Mesenchymal stem cell (in vitro differentiated cells and primary cell): Measurements from ENCODE around the gene HSP90AB1.

ENCODE experiments used
- DNase-seq: peaks from one replicate; pipeline ENCODE4 v3.0.0-alpha.2; 2013
- H2AFZ ChIP-seq: one replicate; pipeline ENCODE4 v1.6.1; 2013; ENCODE audit warnings: low read depth, mild to moderate bottlenecking, control low read depth, inconsistent platforms, low read length, moderate library complexity
- H2AK5ac ChIP-seq: 2 replicates; pipeline ENCODE4 v1.6.1; 2013; ENCODE audit warnings: low read length, moderate library complexity, mild to moderate bottlenecking, inconsistent platforms; ENCODE audit not compliant: severe bottlenecking
- H2BK120ac ChIP-seq: one replicate; pipeline ENCODE4 v1.6.1; 2013; ENCODE audit warnings: low read depth, mild to moderate bottlenecking, inconsistent platforms, low read length, moderate library complexity
- H2BK12ac ChIP-seq, 2 experiments: one replicate each; pipeline ENCODE4 v1.6.1; 2013; ENCODE audit warnings: inconsistent platforms in 2 of 2, low read length in 2 of 2, mild to moderate bottlenecking in 2 of 2, moderate library complexity in 2 of 2, control low read depth in 1 of 2
- H2BK15ac ChIP-seq: one replicate; pipeline ENCODE4 v1.6.1; 2013; ENCODE audit warnings: mild to moderate bottlenecking, low read depth, inconsistent platforms; ENCODE audit not compliant: poor library complexity, severe bottlenecking
- H2BK5ac ChIP-seq: 2 replicates; pipeline ENCODE4 v1.6.1; 2013; ENCODE audit warnings: low read depth, mild to moderate bottlenecking, low read length, control low read depth, inconsistent platforms; ENCODE audit not compliant: poor library complexity, severe bottlenecking
- H3K14ac ChIP-seq, 2 experiments: one replicate each; pipeline ENCODE4 v1.6.1; 2013; ENCODE audit warnings: inconsistent platforms in 2 of 2, low read length in 2 of 2, control low read depth in 1 of 2, mild to moderate bottlenecking in 1 of 2, moderate library complexity in 1 of 2
- H3K18ac ChIP-seq, 2 experiments: one replicate each; pipeline ENCODE4 v1.6.1; 2013; ENCODE audit warnings: inconsistent platforms in 2 of 2, low read length in 2 of 2, control low read depth in 1 of 2, low read depth in 1 of 2, mild to moderate bottlenecking in 1 of 2
- H3K23ac ChIP-seq, 2 experiments: one replicate each; pipeline ENCODE4 v1.6.1; 2013; ENCODE audit warnings: inconsistent platforms in 2 of 2, low read length in 2 of 2, mild to moderate bottlenecking in 2 of 2, moderate library complexity in 2 of 2, control low read depth in 1 of 2
- H3K27ac ChIP-seq: 2 replicates; pipeline ENCODE4 v1.5.1; 2013; ENCODE audit warnings: mild to moderate bottlenecking, moderate library complexity, low read length, control low read depth, inconsistent platforms; ENCODE audit not compliant: poor library complexity, severe bottlenecking
- H3K27me3 ChIP-seq, 2 experiments: 2 replicates each; pipeline versions ENCODE4 v1.6.1 to v1.7.0; 2013; ENCODE audit warnings: low read length in 2 of 2, mild to moderate bottlenecking in 2 of 2, moderate library complexity in 2 of 2, control low read depth in 1 of 2, inconsistent platforms in 1 of 2; ENCODE audit not compliant: control insufficient read depth in 1 of 2, insufficient read depth in 1 of 2
- H3K36me3 ChIP-seq, 2 experiments: 2 replicates each; pipeline versions ENCODE4 v1.6.1 to v1.7.0; 2013; ENCODE audit warnings: low read length in 2 of 2, control low read depth in 1 of 2, inconsistent platforms in 1 of 2, low read depth in 1 of 2, mild to moderate bottlenecking in 1 of 2; ENCODE audit not compliant: insufficient read depth in 2 of 2, control insufficient read depth in 1 of 2
- H3K4ac ChIP-seq, 2 experiments: one replicate each; pipeline ENCODE4 v1.6.1; 2013; ENCODE audit warnings: inconsistent platforms in 2 of 2, low read length in 2 of 2, mild to moderate bottlenecking in 2 of 2, moderate library complexity in 2 of 2, control low read depth in 1 of 2, low read depth in 1 of 2
- H3K4me1 ChIP-seq: 2 replicates; pipeline ENCODE4 v1.6.1; 2013; ENCODE audit warnings: low read depth, low read length, control low read depth; ENCODE audit not compliant: control insufficient read depth, insufficient read depth
- H3K4me2 ChIP-seq: 2 replicates; pipeline ENCODE4 v1.6.1; 2013; ENCODE audit warnings: low read length, mild to moderate bottlenecking, inconsistent platforms; ENCODE audit not compliant: poor library complexity, severe bottlenecking
- H3K4me3 ChIP-seq, 2 experiments: 2 replicates each; pipeline versions ENCODE4 v1.5.1 to v1.7.0; 2013; ENCODE audit warnings: low read length in 2 of 2, mild to moderate bottlenecking in 2 of 2, control low read depth in 1 of 2, low read depth in 1 of 2; ENCODE audit not compliant: insufficient read depth in 1 of 2
- H3K79me1 ChIP-seq: replicated peaks from 2 replicates; pipeline ENCODE4 v1.6.1; 2013; ENCODE audit warnings: mild to moderate bottlenecking, control low read depth, low read length, inconsistent platforms; ENCODE audit not compliant: poor library complexity, severe bottlenecking
- H3K9ac ChIP-seq: 2 replicates; pipeline ENCODE4 v1.7.0; 2013; ENCODE audit warnings: mild to moderate bottlenecking, low read length, moderate library complexity
- H3K9me3 ChIP-seq: 2 replicates; pipeline ENCODE4 v1.7.0; 2013; ENCODE audit warnings: mild to moderate bottlenecking, low read length; ENCODE audit not compliant: control insufficient read depth
- H4K8ac ChIP-seq: one replicate; pipeline ENCODE4 v1.6.1; 2013; ENCODE audit warnings: inconsistent platforms, mild to moderate bottlenecking, low read length, moderate library complexity
- H4K91ac ChIP-seq: one replicate; pipeline ENCODE4 v1.6.1; 2013; ENCODE audit warnings: mild to moderate bottlenecking, low read length, inconsistent platforms
- WGBS: methylation state at CpG from one replicate; pipeline ENCODE4 v1.1.7; 2013; ENCODE audit warnings: mixed read lengths; 5-methylcytosine and 5-hydroxymethylcytosine counted together

The HSP90AB1 gene

GRCh38 chr6:44257025-44257752 is 10.3 kb downstream of the HSP90AB1 start, which contains the start of gene SLC35B2:
Gene SLC35B2 (minus strand): TSS chr6:44257528. CDS start chr6:44257410, 118 bp downstream.
- WGBS = under 1% methylated on average over 65 of the region's 80 CpGs
- Histone ChIP-seq H3K23ac (peak within 1 kb of the TSS in 1 of 2 experiments; percentile 78), H3K4ac (peak within 1 kb of the TSS; percentile 71 to 80)

DNA sequence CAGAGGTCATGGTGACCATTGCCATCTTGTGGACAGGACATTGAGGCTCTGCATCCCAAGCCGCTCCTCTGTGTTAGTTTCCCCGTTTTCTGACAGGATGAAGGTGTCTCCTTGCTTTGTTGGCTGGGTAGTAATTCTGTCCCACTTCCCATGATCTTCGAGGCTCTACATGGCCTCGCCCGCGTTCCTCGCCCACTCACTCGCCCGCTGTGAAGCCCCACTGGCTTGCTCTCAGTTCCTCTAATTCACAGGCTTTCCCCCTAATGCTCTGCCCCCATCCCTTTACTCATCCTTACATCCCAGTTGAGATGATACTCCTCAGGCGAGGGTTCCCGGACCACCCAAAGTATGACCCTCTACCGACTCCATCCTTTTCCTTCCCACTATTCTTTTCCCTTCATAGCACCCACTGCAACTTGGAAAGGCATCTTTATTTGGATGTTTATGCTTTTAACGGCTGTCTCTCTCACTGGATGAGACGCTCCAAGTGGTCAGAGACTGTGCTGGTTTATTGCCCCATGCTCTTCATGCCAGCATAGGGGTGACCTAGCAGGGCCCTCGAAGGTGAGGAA is 10.9 kb downstream of the HSP90AB1 start:
- no peak for DNase-seq
- Histone ChIP-seq H3K4me3 (peak overlapping the region; percentile 81 to 90), H2BK120ac (peak overlapping the region; percentile 2), H3K27ac (peak overlapping the region; percentile 38), H3K36me3 (peaks cover 59% of the 10 kb centered on the region in 2 experiments), H3K9me3 (no peaks in the 10 kb centered on the region), H2AFZ (peak overlapping the region; percentile 30), H2BK12ac (peak overlapping the region in 1 of 2 experiments; percentile 2), H2BK5ac (no peak overlapping the region), H4K91ac (peak overlapping the region; percentile 64), H4K8ac (peak overlapping the region; percentile 86), H3K4ac (peak overlapping the region; percentile 0 to 3), H2BK15ac (peak overlapping the region; percentile 93), H3K9ac (peak overlapping the region; percentile 79), H3K23ac (peak overlapping the region in 1 of 2 experiments; percentile 78), H3K79me1 (peaks cover 23% of the 10 kb centered on the region), H3K4me2 (peak overlapping the region; percentile 40), H3K4me1 (peaks cover 32% of the 10 kb centered on the region), H3K27me3 (no peaks in the 10 kb centered on the region), H3K14ac (peak overlapping the region in 1 of 2 experiments; percentile 0), H3K18ac (peak overlapping the region; percentile 34 to 64), H2AK5ac (no peak overlapping the region)
- WGBS = 46% methylated on average over 15 of the region's 15 CpGs

More at GRCh38 chr6:44257025-44257752, 10.3 kb downstream of the HSP90AB1 start, which contains the start of gene SLC35B2:
- H2AFZ ChIP-seq = peak within 1 kb of the TSS; percentile 30
- peak within 1 kb of the TSS; percentile 79 for H4K91ac ChIP-seq
- peak; percentile 81 for DNase-seq
- H3K27ac ChIP-seq = peak within 1 kb of the TSS; percentile 80
- peaks cover 22% of the 10 kb centered on the region for H3K79me1 ChIP-seq
- H3K4me3 ChIP-seq = peak within 1 kb of the TSS; percentile 81 to 90
- no peaks in the 10 kb centered on the region for H3K27me3 ChIP-seq
- peak within 1 kb of the TSS; percentile 88 for H4K8ac ChIP-seq
- H3K14ac ChIP-seq = peak within 1 kb of the TSS in 1 of 2 experiments; percentile 71
- peak within 1 kb of the TSS in 1 of 2 experiments; percentile 15 for H2BK12ac ChIP-seq
- H2BK15ac ChIP-seq = peak within 1 kb of the TSS; percentile 93
- peak within 1 kb of the TSS; percentile 82 for H2BK120ac ChIP-seq
- H3K18ac ChIP-seq = peak within 1 kb of the TSS; percentile 94 to 95
- peak within 1 kb of the TSS; percentile 95 for H3K9ac ChIP-seq
- no peak within 1 kb of the TSS for H2AK5ac ChIP-seq
- H3K36me3 ChIP-seq = peaks cover 59 to 65% of the 10 kb centered on the region in 2 experiments
- peak within 1 kb of the TSS; percentile 61 for H2BK5ac ChIP-seq
- H3K4me2 ChIP-seq = peak within 1 kb of the TSS; percentile 56
- H3K4me1 ChIP-seq = peaks cover 26% of the 10 kb centered on the region
- no peaks in the 10 kb centered on the region for H3K9me3 ChIP-seq

DNA sequence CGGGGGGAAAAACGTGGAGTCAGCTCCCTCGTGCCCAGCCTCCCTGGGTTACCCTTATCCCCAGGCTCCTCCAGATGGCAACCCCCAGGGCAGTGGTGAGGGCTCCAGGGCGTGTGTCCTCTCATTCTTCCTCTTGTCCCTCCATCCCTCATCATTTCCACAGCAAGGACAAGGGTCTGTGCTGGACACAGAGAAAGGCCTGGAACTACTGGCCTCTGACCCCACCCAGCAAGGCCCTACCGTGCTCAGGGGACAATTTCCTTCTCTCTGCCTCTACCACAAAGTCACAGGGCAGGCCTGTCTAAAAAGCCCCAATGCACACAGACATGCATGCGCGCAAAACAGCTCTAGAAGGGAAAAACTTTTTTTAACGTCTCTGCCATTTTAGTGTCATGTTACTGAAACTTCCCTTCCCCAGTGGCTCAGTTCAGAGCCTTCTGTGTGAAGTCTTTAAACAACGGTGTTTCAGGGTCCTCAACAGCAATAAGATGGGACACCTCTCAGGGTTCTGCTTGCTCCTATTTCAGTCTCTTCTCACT is 11.5 kb downstream of the HSP90AB1 start:
- no peak overlapping the region for H3K27ac ChIP-seq
- no peaks in the 10 kb centered on the region for H3K9me3 ChIP-seq
- H3K9ac ChIP-seq = no peak overlapping the region
- H2BK12ac ChIP-seq = no peak overlapping the region
- H3K36me3 ChIP-seq = peaks cover 53% of the 10 kb centered on the region in 2 experiments
- H3K18ac ChIP-seq = no peak overlapping the region
- no peak overlapping the region for H3K4me3 ChIP-seq
- 85% methylated on average over 9 of the region's 9 CpGs for WGBS
- no peak overlapping the region for H2AK5ac ChIP-seq
- no peak overlapping the region for H2BK120ac ChIP-seq
- H4K8ac ChIP-seq = peak overlapping the region; percentile 21
- H3K79me1 ChIP-seq = peaks cover 23% of the 10 kb centered on the region
- no peak overlapping the region for H3K23ac ChIP-seq
- H3K4me2 ChIP-seq = no peak overlapping the region
- no peaks in the 10 kb centered on the region for H3K27me3 ChIP-seq
- no peak for DNase-seq
- no peak overlapping the region for H2AFZ ChIP-seq
- peaks cover 38% of the 10 kb centered on the region for H3K4me1 ChIP-seq
- no peak overlapping the region for H3K14ac ChIP-seq
- H2BK5ac ChIP-seq = no peak overlapping the region
- no peak overlapping the region for H2BK15ac ChIP-seq
- H4K91ac ChIP-seq = peak overlapping the region; percentile 64
- H3K4ac ChIP-seq = no peak overlapping the region

- H3K4me3 ChIP-seq = no peak overlapping the region
- no peaks in the 10 kb centered on the region for H3K9me3 ChIP-seq
- DNase-seq = no peak
- H3K14ac ChIP-seq = no peak overlapping the region
- no peak overlapping the region for H4K8ac ChIP-seq
- H2BK15ac ChIP-seq = no peak overlapping the region
- H3K9ac ChIP-seq = no peak overlapping the region
- H2AK5ac ChIP-seq = no peak overlapping the region
- peaks cover 27% of the 10 kb centered on the region for H3K79me1 ChIP-seq
- no peak overlapping the region for H3K4ac ChIP-seq
- H3K4me1 ChIP-seq = peaks cover 43% of the 10 kb centered on the region
- no peaks in the 10 kb centered on the region for H3K27me3 ChIP-seq
- no peak overlapping the region for H2BK12ac ChIP-seq
- no peak overlapping the region for H2AFZ ChIP-seq
- no peak overlapping the region for H4K91ac ChIP-seq
- 97% methylated on average over 3 of the region's 3 CpGs for WGBS
- H3K18ac ChIP-seq = no peak overlapping the region
- H3K4me2 ChIP-seq = no peak overlapping the region
- no peak overlapping the region for H2BK5ac ChIP-seq
- peaks cover 48 to 51% of the 10 kb centered on the region in 2 experiments for H3K36me3 ChIP-seq
- H2BK120ac ChIP-seq = no peak overlapping the region
- H3K23ac ChIP-seq = no peak overlapping the region
- no peak overlapping the region for H3K27ac ChIP-seq
These were observed 12.0 kb downstream of the HSP90AB1 start for GRCh38 chr6:44258921-44259320.
